Epithelial cell of proximal tubule (primary cell): ENCODE measurements around the gene SCARF1. TPM values are rescaled to one million over a fixed set of nuclear protein-coding genes. Genes with fewer than 3 reads are reported as not detected.

Experiments used
- DNase-seq: peaks from one replicate; pipeline ENCODE4 v3.0.0-alpha.2; 2011; ENCODE audit warnings: low read depth
- H3K4me3 ChIP-seq: 2 replicates; pipeline ENCODE4 v1.5.1; 2011; ENCODE audit warnings: low read depth, mild to moderate bottlenecking, low read length
- CTCF ChIP-seq: conservative IDR thresholded peaks from 2 replicates; pipeline ENCODE4 v1.5.1; 2012; ENCODE audit warnings: low read depth, mild to moderate bottlenecking, low read length
- total RNA-seq: library from RNA; depleted of rRNA; stranded (reverse); fragments of >200 nt; gene quantifications from 2 replicates; pipeline ENCODE4 v1.2.3, GENCODE V29; 2015

Gene SCARF1
- total RNA-seq, 1 donor from 2014 or later, result 14.5 TPM

GRCh38 chr17:1639549-1640180, 5.9 kb downstream of the SCARF1 start:
- no peak for DNase-seq
- H3K4me3 ChIP-seq, result no peak overlapping the region
- no peak for TF ChIP-seq CTCF

- H3K4me3 ChIP-seq, result no peak overlapping the region
- no peak for DNase-seq
- TF ChIP-seq CTCF, result no peak
Observed at GRCh38 chr17:1638624-1639300, 6.8 kb downstream of the SCARF1 start.

GRCh38 chr17:1638171-1638590, 7.4 kb downstream of the SCARF1 start:
- TF ChIP-seq CTCF, result no peak
- no peak overlapping the region for H3K4me3 ChIP-seq
- no peak for DNase-seq

- no peak overlapping the region for H3K4me3 ChIP-seq
- TF ChIP-seq CTCF, result no peak
- DNase-seq, result no peak
Observed at GRCh38 chr17:1636732-1637285, 8.7 kb downstream of the SCARF1 start.

GRCh38 chr17:1635675-1636465, 9.7 kb downstream of the SCARF1 start:
- H3K4me3 ChIP-seq, result no peak overlapping the region
- DNase-seq, result no peak
- no peak for TF ChIP-seq CTCF

- DNase-seq, result no peak
- no peak for TF ChIP-seq CTCF
- H3K4me3 ChIP-seq, result no peak overlapping the region
Observed at GRCh38 chr17:1634841-1635650, 10.5 kb downstream of the SCARF1 start.
